HepG2 (cell line): Measurements from ENCODE around the gene IL1B. TPM values are rescaled to one million over a fixed set of nuclear protein-coding genes. Genes with fewer than 3 reads are reported as not detected.
A peak's percentile ranks its signal among the peaks of the same experiment; 100 is the strongest.

Experiments used
- ATAC-seq: fragments of 200-7000 bp; cut with Tn5 transposase; 3 replicates; pipeline ENCODE4 v1.9.1; 2020; ENCODE audit warnings: mild to moderate bottlenecking, moderate library complexity
- BruUV-seq: library from RNA; stranded (reverse); fragments of 400-500 nt; replicated peaks from 2 replicates; lab custom pipeline; 2021; lab: Mats Ljungman, UMichigan
- CTCF ChIA-PET: fragments of 300-600 bp; formaldehyde crosslinking; extraction: SDS; loops from one replicate; lab custom pipeline; 2021; ENCODE audit warnings: low total read pairs, inconsistent platforms, low intra/inter-chr PET ratio; lab: Yijun Ruan, JAX
- POLR2A ChIA-PET: fragments of 350-600 bp; sonication (Branson Sonifier 250); formaldehyde crosslinking; loops from one replicate; lab custom pipeline; 2020; ENCODE audit warnings: antibody characterized with exemption, inconsistent platforms; lab: Yijun Ruan, JAX
- DNase-seq: peaks from one replicate; pipeline ENCODE4 v3.0.0-alpha.2; 2015; ENCODE audit warnings: low spot score
- FAIRE-seq: peaks from 3 replicates; lab custom pipeline; 2011; peaks lifted over from hg19 to GRCh38; lab: Jason Lieb, UNC
- H2AFZ ChIP-seq: one replicate; pipeline ENCODE4 v1.6.1; 2011; ENCODE audit warnings: low read length, inconsistent platforms
- H3K27ac ChIP-seq: fragments of 300-600 bp; 3 replicates; pipeline ENCODE4 v1.8.0; 2011; ENCODE audit warnings: mixed run types, mild to moderate bottlenecking, mixed read lengths, low read length, inconsistent platforms; ENCODE audit not compliant: insufficient read depth; ENCODE audit errors: extremely low read length
- H3K27me3 ChIP-seq, 2 experiments: fragments of 200-600 bp in 1 of 2; 2 replicates in 1 of 2; 3 replicates in 1 of 2; pipeline versions ENCODE4 v1.6.0 to v1.8.0; 2011; ENCODE audit warnings: low read length in 2 of 2, mild to moderate bottlenecking in 2 of 2, moderate library complexity in 2 of 2, inconsistent platforms in 1 of 2; ENCODE audit not compliant: insufficient read depth in 2 of 2, control insufficient read depth in 1 of 2
- H3K36me3 ChIP-seq, 2 experiments: fragments of 200-600 bp in 1 of 2; replicated peaks in 1 of 2; 2 replicates in 1 of 2; 3 replicates in 1 of 2; pipeline versions ENCODE4 v1.5.1 to v1.8.0; 2011; ENCODE audit warnings: low read length in 2 of 2, inconsistent platforms in 1 of 2; ENCODE audit not compliant: insufficient read depth in 2 of 2, control insufficient read depth in 1 of 2
- H3K4me1 ChIP-seq: 2 replicates; pipeline ENCODE4 v1.5.1; 2012; ENCODE audit warnings: low read length, inconsistent platforms; ENCODE audit not compliant: insufficient read depth
- H3K4me2 ChIP-seq: 2 replicates; pipeline ENCODE4 v1.6.0; 2011; ENCODE audit warnings: low read depth, low read length, inconsistent platforms
- H3K4me3 ChIP-seq, 3 experiments: fragments of 200-600 bp in 1 of 3; sonication (generic), shearing (Covaris generic) in 1 of 3; replicated peaks in 1 of 3; 2 replicates each; pipeline ENCODE4 v1.5.1; 2011 to 2016; ENCODE audit warnings: low read length in 3 of 3, inconsistent platforms in 2 of 3, low read depth in 2 of 3, mild to moderate bottlenecking in 2 of 3, control low read depth in 1 of 3, mixed read lengths in 1 of 3; ENCODE audit not compliant: insufficient read depth in 1 of 3
- H3K79me2 ChIP-seq: one replicate; pipeline ENCODE4 v1.6.1; 2011; ENCODE audit warnings: low read length, inconsistent platforms; ENCODE audit not compliant: insufficient read depth
- H3K9ac ChIP-seq: 2 replicates; pipeline ENCODE4 v1.6.0; 2011; ENCODE audit warnings: mild to moderate bottlenecking, low read depth, low read length, inconsistent platforms; ENCODE audit not compliant: insufficient read depth
- H3K9me3 ChIP-seq: 2 replicates; pipeline ENCODE4 v1.5.1; 2012; ENCODE audit warnings: mild to moderate bottlenecking, low read length
- H4K20me1 ChIP-seq: 2 replicates; pipeline ENCODE4 v1.6.0; 2011; ENCODE audit warnings: inconsistent platforms, mild to moderate bottlenecking, low read length, moderate library complexity; ENCODE audit not compliant: insufficient read depth
- CSRNP1 ChIP-seq: sonication (generic); formaldehyde crosslinking; IDR thresholded peaks from 2 replicates; pipeline ENCODE4 v1.8.1; 2023; ENCODE audit warnings: mild to moderate bottlenecking, missing genetic modification reagents
- ELF1 ChIP-seq: sonication (generic); formaldehyde crosslinking; IDR thresholded peaks from 2 replicates; pipeline ENCODE4 v1.4.0; 2020; ENCODE audit warnings: missing genetic modification reagents
- EZH2 ChIP-seq: conservative IDR thresholded peaks from 2 replicates; pipeline ENCODE4 v1.6.1; 2012; ENCODE audit warnings: mild to moderate bottlenecking, low read depth, low read length, moderate library complexity
- GATAD2A ChIP-seq: IDR thresholded peaks from 2 replicates; pipeline ENCODE4 v1.6.1; 2016
- JUNB ChIP-seq: sonication (generic); formaldehyde crosslinking; IDR thresholded peaks from 2 replicates; pipeline ENCODE4 v1.8.0; 2022; ENCODE audit warnings: missing genetic modification reagents, mild to moderate bottlenecking, borderline replicate concordance
- MAFF ChIP-seq: IDR thresholded peaks from 2 replicates; pipeline ENCODE4 v1.6.1; 2011; ENCODE audit warnings: low read depth, low read length, improper control_type of control experiment
- MED1 ChIP-seq: sonication (generic); formaldehyde crosslinking; IDR thresholded peaks from 2 replicates; pipeline ENCODE4 v1.4.0; 2020; ENCODE audit warnings: missing genetic modification reagents
- PRPF4 ChIP-seq: fragments of 200-400 bp; formaldehyde crosslinking; IDR thresholded peaks from 2 replicates; pipeline ENCODE4 v1.6.1; 2016; ENCODE audit warnings: low read length, low read depth; ENCODE audit not compliant: poor library complexity, severe bottlenecking
- TFDP1 ChIP-seq: IDR thresholded peaks from 2 replicates; pipeline ENCODE4 v1.6.1; 2016; ENCODE audit warnings: missing compliant biosample characterization, missing genetic modification reagents, borderline replicate concordance
- TFDP2 ChIP-seq: sonication (generic); formaldehyde crosslinking; IDR thresholded peaks from 2 replicates; pipeline ENCODE4 v1.4.0; 2020; ENCODE audit warnings: missing genetic modification reagents
- ZBTB7B ChIP-seq: sonication (generic); formaldehyde crosslinking; IDR thresholded peaks from 2 replicates; pipeline ENCODE4 v1.4.0; 2020; ENCODE audit warnings: missing genetic modification reagents
- ZNF569 ChIP-seq: sonication (generic); formaldehyde crosslinking; IDR thresholded peaks from 2 replicates; pipeline ENCODE4 v1.5.0; 2020; ENCODE audit warnings: mild to moderate bottlenecking, missing genetic modification reagents, moderate library complexity, borderline replicate concordance
- ZNF740 ChIP-seq: sonication (generic); formaldehyde crosslinking; IDR thresholded peaks from 2 replicates; pipeline ENCODE4 v1.4.0; 2020; ENCODE audit warnings: missing genetic modification reagents
- ZNF788 ChIP-seq: sonication (generic); formaldehyde crosslinking; IDR thresholded peaks from 2 replicates; pipeline ENCODE4 v1.5.0; 2020; ENCODE audit warnings: mild to moderate bottlenecking, missing genetic modification reagents, borderline replicate concordance
- ZSCAN29 ChIP-seq: sonication (generic); formaldehyde crosslinking; conservative IDR thresholded peaks from 2 replicates; pipeline ENCODE4 v1.4.0; 2020; ENCODE audit warnings: mild to moderate bottlenecking, missing genetic modification reagents
- WGBS: methylation state at CpG from one replicate; pipeline ENCODE4 v1.1.6; 2017; ENCODE audit warnings: low lambda C conversion rate; 5-methylcytosine and 5-hydroxymethylcytosine counted together
- in situ Hi-C: cut with HindIII; loops from 2 replicates; pipeline ENCODE4 v1.10.0; 2017; ENCODE audit warnings: low pct_unique_long_range_greater_than_20kb; ENCODE audit not compliant: extremely low pct_ligation_motif_present
- intact Hi-C: fragments of 100-400 bp; cut with micrococcal nuclease; formaldehyde crosslinking; loops from one replicate; pipeline ENCODE4 v1.10.0; 2022; ENCODE audit not compliant: unreplicated experiment
- polyA plus RNA-seq, 8 experiments: library from polyadenylated mRNA; depleted of rRNA in 3 of 8; stranded (reverse) in 7 of 8; unstranded in 1 of 8; fragments of >200 nt; fragmentation: Illumina TruSeq in 4 of 8; extraction: Trizol in 4 of 8; gene quantifications; 2 replicates each; pipeline versions ENCODE4 v1.2.1 to v1.2.3, GENCODE V29; 2011 to 2016; ENCODE audit warnings: low read depth in 4 of 8, missing spikeins in 1 of 8, mixed read lengths in 1 of 8; ENCODE audit not compliant: insufficient read depth in 1 of 8
- total RNA-seq, 5 experiments: library from RNA; depleted of rRNA; stranded (reverse); fragments of >200 nt; fragmentation: Illumina TruSeq; extraction: Trizol; gene quantifications; 2 replicates each; pipeline ENCODE4 v1.2.3, GENCODE V29; 2016; ENCODE audit warnings: low read depth in 1 of 5
- TF ChIP-seq, protein P1 (sequence below): sonication (generic); formaldehyde crosslinking; IDR thresholded peaks from 2 replicates; pipeline ENCODE4 v1.5.0; 2020; ENCODE audit warnings: missing genetic modification reagents
- TF ChIP-seq, protein P2 (sequence below): sonication (generic); formaldehyde crosslinking; IDR thresholded peaks from 2 replicates; pipeline ENCODE4 v1.4.0; 2020; ENCODE audit warnings: mild to moderate bottlenecking, missing genetic modification reagents
- TF ChIP-seq, protein P3 (sequence below): IDR thresholded peaks from 2 replicates; pipeline ENCODE4 v1.6.1; 2016; ENCODE audit warnings: missing compliant biosample characterization, missing genetic modification reagents, borderline replicate concordance

Gene IL1B
- total and polyA plus RNA-seq, 2 of the 13 experiments (the other 11 are each of a cell fraction or from before 2014, with no cell fraction given): 0.18 TPM; not detected in 1

- Histone ChIP-seq H3K36me3 (no peaks in the 10 kb centered on the region), H3K4me3 (no peak overlapping the region), H3K27me3 (no peaks in the 10 kb centered on the region), H2AFZ (peak overlapping the region; percentile 29), H3K79me2 (no peaks in the 10 kb centered on the region), H3K4me2 (peak overlapping the region; percentile 19; the same call in 1 of the 2 replicates), H3K4me1 (peaks cover 75% of the 10 kb centered on the region), H4K20me1 (no peaks in the 10 kb centered on the region), H3K27ac (peak overlapping the region; percentile 11), H3K9ac (no peak overlapping the region), H3K9me3 (peaks cover 7% of the 10 kb centered on the region)
- BruUV-seq: no TSS peak
- POLR2A ChIA-PET: no interaction called here
- intact Hi-C loops (no loop called here), in situ Hi-C loops (no loop called here)
- CTCF ChIA-PET: no interaction called here
- 79% methylated on average over 7 of the region's 7 CpGs for WGBS
- DNase-seq: peak; percentile 24
- no peak for FAIRE-seq
- ATAC-seq: peak; percentile 43
- TF ChIP-seq EZH2 (no peak), MAFF (no peak), ELF1 (CRISPR knock-in tag) (peak; percentile 23; the same call in 1 of the 2 replicates), ZSCAN29 (no peak), ZBTB7B (CRISPR knock-in tag) (no peak), TFDP2 (no peak), PRPF4 (no peak), ZNF740 (no peak), GATAD2A (0 out of 2 replicates have a peak, but pooled peaks have one; percentile 17), TFDP1 (CRISPR knock-in tag) (no peak), JUNB (CRISPR knock-in tag) (no peak), ZNF569 (CRISPR knock-in tag) (no peak), ZNF788 (CRISPR knock-in tag) (no peak), MED1 (CRISPR knock-in tag) (peak; percentile 58; the same call in 1 of the 2 replicates), CSRNP1 (CRISPR knock-in tag) (no peak)
- TF ChIP-seq, protein P1, sequence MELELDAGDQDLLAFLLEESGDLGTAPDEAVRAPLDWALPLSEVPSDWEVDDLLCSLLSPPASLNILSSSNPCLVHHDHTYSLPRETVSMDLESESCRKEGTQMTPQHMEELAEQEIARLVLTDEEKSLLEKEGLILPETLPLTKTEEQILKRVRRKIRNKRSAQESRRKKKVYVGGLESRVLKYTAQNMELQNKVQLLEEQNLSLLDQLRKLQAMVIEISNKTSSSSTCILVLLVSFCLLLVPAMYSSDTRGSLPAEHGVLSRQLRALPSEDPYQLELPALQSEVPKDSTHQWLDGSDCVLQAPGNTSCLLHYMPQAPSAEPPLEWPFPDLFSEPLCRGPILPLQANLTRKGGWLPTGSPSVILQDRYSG (CRISPR knock-in tag): no peak
- TF ChIP-seq, protein P2, sequence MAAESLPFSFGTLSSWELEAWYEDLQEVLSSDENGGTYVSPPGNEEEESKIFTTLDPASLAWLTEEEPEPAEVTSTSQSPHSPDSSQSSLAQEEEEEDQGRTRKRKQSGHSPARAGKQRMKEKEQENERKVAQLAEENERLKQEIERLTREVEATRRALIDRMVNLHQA (CRISPR knock-in tag): no peak
- TF ChIP-seq, protein P3, sequence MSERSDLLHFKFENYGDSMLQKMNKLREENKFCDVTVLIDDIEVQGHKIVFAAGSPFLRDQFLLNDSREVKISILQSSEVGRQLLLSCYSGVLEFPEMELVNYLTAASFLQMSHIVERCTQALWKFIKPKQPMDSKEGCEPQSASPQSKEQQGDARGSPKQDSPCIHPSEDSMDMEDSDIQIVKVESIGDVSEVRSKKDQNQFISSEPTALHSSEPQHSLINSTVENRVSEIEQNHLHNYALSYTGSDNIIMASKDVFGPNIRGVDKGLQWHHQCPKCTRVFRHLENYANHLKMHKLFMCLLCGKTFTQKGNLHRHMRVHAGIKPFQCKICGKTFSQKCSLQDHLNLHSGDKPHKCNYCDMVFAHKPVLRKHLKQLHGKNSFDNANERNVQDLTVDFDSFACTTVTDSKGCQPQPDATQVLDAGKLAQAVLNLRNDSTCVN: no peak
These were observed 24.7 kb downstream of the IL1B start for GRCh38 chr2:112811841-112812306.
